Cardiac fibroblast (primary cell): ENCODE data around the gene CD200.

Experiments
- DNase-seq, 2 donors: peaks; one replicate each; pipeline versions ENCODE4 v3.0.0 to v3.0.0-alpha.2; 2010; ENCODE audit warnings: low read depth in 2 of 2
- H3K4me3 ChIP-seq, 2 donors: replicated peaks in 1 of 2; 1 replicate in 1 of 2; 2 replicates in 1 of 2; pipeline ENCODE4 v1.5.1; 2011; ENCODE audit warnings: low read depth in 2 of 2, low read length in 2 of 2, mild to moderate bottlenecking in 2 of 2, moderate library complexity in 1 of 2
- TF ChIP-seq, protein P1 (sequence below): IDR thresholded peaks from one replicate; pipeline ENCODE4 v1.5.1; 2011; ENCODE audit warnings: low read depth, mild to moderate bottlenecking, low read length, inconsistent platforms

The CD200 gene

DNA sequence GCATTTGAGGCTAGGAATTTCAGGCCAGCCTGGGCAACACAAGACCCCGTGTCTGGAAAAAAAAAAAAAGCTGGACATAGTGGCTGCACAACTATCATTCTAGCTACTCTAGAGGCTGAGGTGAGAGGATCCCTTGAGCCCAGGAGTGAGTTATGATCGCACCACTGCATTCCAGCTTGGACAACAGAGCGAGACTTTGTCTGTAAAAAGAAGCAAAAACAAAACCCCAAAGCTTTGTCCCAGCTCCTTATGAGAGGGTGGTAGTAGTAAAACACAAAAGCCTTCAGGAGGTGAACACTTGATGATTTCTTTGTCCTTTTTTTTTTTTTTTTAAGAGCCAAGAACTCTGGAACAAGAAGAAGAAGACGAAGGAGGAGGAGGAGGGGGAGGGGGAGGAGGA lies 1.1 kb upstream of the CD200 start:
- no peak overlapping the region for H3K4me3 ChIP-seq
- no peak for DNase-seq
- TF ChIP-seq, protein P1, sequence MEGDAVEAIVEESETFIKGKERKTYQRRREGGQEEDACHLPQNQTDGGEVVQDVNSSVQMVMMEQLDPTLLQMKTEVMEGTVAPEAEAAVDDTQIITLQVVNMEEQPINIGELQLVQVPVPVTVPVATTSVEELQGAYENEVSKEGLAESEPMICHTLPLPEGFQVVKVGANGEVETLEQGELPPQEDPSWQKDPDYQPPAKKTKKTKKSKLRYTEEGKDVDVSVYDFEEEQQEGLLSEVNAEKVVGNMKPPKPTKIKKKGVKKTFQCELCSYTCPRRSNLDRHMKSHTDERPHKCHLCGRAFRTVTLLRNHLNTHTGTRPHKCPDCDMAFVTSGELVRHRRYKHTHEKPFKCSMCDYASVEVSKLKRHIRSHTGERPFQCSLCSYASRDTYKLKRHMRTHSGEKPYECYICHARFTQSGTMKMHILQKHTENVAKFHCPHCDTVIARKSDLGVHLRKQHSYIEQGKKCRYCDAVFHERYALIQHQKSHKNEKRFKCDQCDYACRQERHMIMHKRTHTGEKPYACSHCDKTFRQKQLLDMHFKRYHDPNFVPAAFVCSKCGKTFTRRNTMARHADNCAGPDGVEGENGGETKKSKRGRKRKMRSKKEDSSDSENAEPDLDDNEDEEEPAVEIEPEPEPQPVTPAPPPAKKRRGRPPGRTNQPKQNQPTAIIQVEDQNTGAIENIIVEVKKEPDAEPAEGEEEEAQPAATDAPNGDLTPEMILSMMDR, result no peak

DNA sequence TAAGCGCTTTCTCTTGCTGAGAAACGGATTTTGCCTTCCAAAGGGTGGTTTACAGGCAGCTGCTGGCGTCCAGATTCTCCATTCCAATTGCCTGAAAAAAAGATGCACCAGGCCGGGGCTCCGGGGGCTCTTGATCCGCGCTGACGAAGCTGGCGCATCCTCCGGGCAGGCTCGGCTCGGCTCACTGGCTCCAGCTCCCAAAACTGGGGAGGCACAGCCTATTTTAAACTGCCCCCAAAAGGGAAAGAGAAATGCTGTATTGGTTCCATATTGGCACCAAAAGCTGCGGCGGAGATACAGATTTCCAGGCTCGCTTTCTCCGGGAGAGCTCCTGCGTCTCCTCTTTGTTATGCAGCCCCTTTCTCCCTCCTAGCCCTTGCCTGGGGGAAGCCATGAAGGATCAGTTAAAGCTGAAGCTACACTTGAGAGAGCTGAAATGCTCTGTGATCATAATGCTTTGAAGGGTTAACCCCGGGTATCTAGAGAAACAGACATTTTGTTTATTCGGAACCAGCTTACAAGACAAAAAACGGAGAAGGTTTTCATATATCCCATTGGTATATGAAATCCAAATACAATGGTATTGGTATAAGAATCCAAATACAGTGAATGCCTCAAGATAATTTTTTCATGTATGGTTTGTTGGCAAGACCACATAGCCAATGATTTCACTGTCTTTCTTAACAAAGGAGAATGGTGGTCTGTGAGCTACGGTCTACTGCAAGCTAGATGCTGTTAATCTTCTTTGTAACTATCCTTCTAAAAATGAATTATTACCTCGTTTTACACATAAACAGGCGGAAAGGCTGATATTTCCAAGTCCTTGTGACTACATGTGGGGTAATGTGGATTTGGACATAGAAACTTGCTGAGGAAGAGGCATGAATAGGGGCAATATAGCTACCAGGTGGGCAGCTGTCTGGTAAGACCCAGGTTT lies 693 bp downstream of the CD200 start:
- H3K4me3 ChIP-seq, result peak overlapping the region; percentile 73 to 79
- DNase-seq, result peak; percentile 56 to 76
- TF ChIP-seq, protein P1, result no peak

DNA sequence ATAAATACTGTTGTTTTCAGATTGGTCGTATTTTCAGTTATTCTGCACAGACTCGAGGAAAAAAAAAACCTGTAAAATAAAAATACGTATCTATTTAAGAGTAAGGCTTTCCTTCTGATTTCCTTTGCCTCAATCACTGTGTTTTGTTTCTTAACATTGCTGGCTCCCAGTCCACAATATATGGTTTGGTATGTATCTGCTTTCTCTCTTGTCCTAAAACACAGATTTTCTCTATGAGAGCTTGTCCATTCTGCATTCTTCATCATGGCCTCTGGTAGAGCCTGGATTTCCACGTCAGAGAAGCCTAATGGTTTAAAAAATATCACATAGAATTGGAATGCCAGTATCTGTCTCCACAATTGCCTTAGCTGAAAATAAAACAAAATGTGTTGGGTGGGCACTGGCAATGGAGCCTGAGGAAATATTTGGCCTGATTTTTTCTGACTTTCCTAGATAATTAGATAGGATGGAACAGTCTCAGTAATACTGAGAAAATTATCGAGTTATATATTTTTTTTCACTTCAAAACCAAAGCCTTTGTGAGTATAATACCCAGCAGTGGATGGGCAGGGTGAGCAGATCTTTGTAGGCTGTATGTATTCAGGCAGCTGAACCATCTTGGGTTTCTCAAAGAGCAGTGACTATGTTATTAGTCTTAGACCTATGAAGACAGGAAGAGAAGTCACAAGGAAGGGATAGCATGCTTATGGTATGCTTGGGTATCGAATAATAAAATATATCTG lies 1.9 kb downstream of the CD200 start:
- peak overlapping the region; percentile 73 to 79 for H3K4me3 ChIP-seq
- TF ChIP-seq, protein P1, result no peak
- peak in 1 of 2 donors; percentile 65 for DNase-seq

DNA sequence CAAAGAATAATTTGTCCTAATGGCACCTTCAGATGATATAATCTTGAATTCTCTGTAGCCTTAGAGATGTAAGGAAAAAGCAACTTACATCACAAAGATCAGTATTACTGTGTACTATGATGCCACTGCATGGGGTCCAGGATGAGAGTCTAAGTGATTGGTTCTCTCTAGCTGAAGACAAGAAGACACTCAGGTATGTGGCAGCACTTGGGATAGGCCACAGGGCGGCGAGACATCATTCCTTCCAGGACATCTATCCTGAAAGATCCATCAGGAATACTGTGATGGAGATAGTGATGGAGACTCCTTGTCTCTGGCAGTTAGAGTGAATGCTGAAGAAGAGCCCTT lies 2.5 kb downstream of the CD200 start:
- TF ChIP-seq, protein P1, result no peak
- DNase-seq, result no peak
- no peak overlapping the region for H3K4me3 ChIP-seq

DNA sequence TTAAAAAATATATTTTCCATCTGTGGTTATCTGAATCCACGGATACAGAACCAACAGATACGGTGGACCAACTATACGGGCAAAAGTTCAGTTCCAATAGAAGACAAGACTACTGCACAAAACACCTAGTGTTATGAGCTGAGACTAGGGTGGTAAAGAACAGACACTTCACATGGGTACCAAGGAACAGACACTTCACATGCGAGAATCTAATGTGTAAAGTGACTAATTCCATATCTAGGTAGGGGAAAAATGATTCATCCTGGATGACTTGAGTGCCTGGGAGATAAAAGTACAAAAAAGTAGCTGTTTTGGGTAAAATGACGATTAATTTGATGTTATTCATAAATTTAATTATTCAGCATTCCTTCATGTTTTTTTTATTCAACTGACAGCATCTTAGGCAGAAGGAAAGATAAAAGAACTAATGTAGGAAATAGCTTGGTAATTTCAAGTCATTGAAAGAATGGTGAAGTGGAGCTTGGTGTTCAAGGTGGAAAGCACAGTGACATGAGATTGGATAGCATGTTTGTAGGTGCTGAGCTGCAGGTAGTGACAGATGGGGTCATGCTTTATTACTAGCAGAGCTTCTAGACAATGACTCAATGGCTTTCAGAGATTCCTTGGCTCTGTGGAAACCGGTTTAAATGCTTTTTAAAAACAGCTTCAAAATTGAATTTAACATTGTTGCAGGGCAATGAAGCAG lies 5.2 kb downstream of the CD200 start:
- DNase-seq, result peak in 1 of 2 donors; percentile 38
- no peak overlapping the region for H3K4me3 ChIP-seq
- TF ChIP-seq, protein P1, result no peak

DNA sequence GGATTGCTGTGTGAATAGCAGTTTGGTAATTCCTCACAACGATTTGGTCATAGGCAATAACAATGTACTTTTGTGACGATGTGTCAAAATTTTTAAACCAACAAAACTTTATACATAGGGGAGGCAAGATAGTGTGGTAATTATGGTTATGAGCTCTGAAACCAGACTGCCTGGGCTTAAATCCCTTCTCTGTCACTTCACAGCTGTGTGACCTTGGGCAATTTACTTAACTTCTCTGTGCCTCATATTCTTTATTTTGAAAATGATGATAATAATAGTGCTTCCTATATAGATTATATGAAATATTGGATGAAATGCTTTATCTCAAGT lies 5.7 kb downstream of the CD200 start:
- TF ChIP-seq, protein P1, result no peak
- no peak for DNase-seq

More for the DNA sequence above, 5.7 kb downstream of the CD200 start:
- H3K4me3 ChIP-seq, result no peak overlapping the region
